HG02852 (cell line): ENCODE measurements around the gene ATG4C.

Source experiments
- ATAC-seq: cut with Tn5 transposase; IDR thresholded peaks from one replicate; pipeline ENCODE4 v1.9.1; 2021; ENCODE audit warnings: mild to moderate bottlenecking, moderate library complexity; ENCODE audit not compliant: unreplicated experiment

The ATG4C gene

DNA sequence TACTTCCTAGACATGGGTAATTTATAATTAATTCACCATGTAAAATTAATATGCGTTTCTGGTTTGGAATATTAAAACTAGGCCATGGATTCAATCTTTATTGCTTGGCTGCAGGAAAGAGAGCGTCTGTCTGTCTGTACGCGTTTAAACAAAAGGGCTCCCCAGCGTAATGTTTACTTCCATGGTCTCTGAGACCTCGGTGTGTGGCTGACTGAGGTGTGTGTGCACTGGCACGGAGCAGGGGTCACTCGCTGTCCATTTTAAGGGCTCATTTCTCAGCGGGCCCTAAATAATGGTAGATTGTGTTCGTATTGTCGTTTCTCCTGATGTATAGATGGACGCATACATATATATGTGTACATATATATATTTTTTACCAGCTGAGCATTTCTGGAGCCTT lies 119.6 kb downstream of the ATG4C start:
- ATAC-seq = no peak

DNA sequence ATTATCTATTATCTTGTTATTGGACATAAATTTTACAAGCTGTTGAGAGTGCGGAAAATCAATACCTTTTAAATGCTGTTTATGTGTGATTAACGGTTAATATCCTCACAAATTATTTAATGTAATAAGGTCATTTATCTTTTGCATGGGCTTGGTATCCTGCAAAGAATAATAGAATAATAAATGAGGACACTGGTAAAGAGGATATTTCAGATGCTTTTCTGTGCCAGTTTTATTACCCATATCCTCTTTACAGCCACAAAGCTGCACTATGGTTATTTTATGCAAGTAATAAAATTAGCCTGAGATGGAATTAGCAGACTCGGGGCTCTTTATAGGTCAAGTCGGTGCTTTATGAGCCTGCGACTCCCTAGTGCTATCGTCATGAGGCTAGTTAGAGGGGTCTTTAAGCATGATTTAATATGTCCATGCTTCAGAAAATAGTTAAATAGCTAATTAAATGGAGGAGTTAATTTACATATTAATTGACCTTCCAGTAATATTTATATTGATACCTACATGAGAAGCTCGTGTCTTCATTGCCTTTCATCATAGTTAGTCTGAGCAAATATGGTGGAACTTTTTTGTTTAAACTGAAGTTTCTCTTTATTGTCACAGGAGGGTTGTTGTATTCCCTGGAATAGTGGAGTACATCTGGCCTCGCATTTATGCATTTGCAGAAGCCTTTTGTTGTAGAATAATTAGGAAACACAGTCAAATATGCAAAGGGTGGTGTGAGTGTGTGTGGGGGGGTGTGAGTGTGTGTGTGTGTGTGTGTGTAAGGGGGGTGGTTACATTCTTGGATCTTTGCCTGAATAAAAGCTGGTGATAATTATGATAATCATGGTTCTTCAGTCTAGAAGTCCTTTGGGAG lies 120.3 kb downstream of the ATG4C start:
- no peak for ATAC-seq

- ATAC-seq = no peak
These were observed 120.9 kb downstream of the ATG4C start for GRCh38 chr1:62904856-62905225.

- ATAC-seq = no peak
These were observed 121.4 kb downstream of the ATG4C start for GRCh38 chr1:62905309-62905708.

- no peak for ATAC-seq
These were observed 121.9 kb downstream of the ATG4C start for GRCh38 chr1:62905872-62906271.

DNA sequence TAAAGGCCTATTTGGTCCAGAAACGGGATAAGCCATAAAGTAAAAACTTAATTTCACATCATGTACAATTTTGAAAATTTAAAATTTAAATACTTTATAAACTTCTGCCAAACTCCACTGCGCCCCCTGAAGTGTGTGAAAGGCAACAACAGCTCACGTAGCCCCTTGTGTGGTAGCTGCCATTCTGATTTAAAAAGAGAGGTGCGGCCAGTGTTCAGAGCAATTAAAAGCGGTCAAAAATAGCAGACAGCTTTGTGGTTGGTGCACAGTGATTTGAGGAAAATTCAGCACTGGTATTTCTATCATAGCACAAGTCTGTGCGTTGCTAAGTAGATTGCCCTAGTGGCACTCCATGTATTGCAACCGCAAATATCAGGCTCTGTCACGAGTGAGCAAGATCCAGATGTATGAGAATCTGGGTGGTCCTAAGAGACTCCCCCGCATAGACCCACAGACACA lies 122.5 kb downstream of the ATG4C start:
- no peak for ATAC-seq

DNA sequence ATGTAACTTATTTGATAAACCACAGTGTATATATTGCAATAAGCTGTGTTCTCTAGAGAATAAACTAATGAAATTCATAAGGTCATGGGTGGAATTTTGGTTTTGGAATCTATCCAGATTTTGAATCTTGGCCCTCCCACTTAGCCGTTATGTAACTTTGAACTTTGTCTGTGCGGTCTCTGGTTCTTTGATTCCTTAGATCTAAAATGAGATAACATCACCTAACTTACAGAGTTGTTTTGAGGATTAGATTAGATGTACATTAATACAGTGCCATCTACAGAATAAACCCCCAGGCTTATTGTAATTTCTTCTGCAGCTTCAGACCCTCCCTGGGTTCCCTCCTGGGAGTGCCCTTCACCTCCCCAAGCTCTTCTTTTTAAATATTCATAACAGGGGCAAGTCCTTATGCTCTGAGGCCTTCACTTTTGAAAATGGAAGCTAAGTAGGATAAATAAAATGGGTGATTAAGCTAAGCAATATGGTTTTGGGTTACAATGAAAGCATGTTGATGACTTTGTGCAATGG lies 124.3 kb downstream of the ATG4C start:
- ATAC-seq = no peak

DNA sequence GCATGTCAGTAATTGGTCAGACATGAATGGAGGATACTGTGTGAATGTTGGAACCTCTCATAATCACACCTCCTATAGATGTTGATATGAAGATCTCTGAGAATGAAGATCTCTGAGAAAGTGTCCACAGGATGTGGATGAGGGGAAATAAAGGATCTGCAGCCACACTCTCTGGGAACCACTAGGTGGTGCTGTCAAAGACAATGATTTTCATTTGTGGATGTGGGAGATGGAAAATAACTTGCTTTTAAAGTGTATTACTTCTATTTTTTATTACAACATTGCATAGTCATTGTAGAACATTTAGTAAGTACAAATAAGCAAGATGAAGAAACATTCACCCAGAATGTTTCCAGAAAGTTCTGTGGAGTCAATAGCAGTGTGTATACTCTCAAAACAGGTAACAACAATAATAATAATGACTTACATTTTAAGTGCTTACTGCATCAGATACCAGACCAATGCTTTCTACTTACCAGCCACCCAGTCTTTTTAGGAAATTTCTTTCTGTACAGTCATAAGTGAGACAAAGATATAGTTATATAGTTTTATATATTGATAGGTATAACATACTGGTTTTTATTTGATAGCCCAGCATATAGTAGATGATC lies 128.2 kb downstream of the ATG4C start:
- no peak for ATAC-seq
